ENCODE measurements around the gene EPS15. TPM values are rescaled to one million over a fixed set of nuclear protein-coding genes. Genes with fewer than 3 reads are reported as not detected.

The EPS15 gene
- total RNA-seq, 1 experiment from 2014 or later, result 48.7 TPM

GRCh38 chr1:51385776-51386175 lies 133.3 kb downstream of the EPS15 start:
- no peaks in the 10 kb centered on the region for H3K4me1 Mint-ChIP-seq (ENCODE audit: insufficient read depth, unreplicated experiment)
- CTCF ChIA-PET, result no interaction called here
- no peak for DNase-seq (ENCODE audit: unreplicated experiment)
- intact Hi-C loops (cut with micrococcal nuclease), result loop anchor here (1.0 kb wide), 1 partner anchor 11 kb away; no protein-coding TSS in a partner anchor
- H3K4me3 Mint-ChIP-seq (ENCODE audit: unreplicated experiment), result no peak overlapping the region
- no peak overlapping the region for H3K27ac Mint-ChIP-seq (ENCODE audit: low read depth, unreplicated experiment)
- no TSS peak for BruUV-seq (replicated peaks)
- no peak for TF ChIP-seq CTCF (IDR thresholded peaks at IDR 0.05; ENCODE audit: unreplicated experiment)
- no peaks in the 10 kb centered on the region for H3K27me3 Mint-ChIP-seq (ENCODE audit: insufficient read depth, unreplicated experiment)
- peaks cover 12% of the 10 kb centered on the region for H3K9me3 Mint-ChIP-seq (ENCODE audit: unreplicated experiment)
- POLR2A ChIA-PET, result interaction anchor here (1.0 kb wide), 1 partner anchor 13 kb away, joined by 3 read pairs; no protein-coding TSS in a partner anchor
- H3K36me3 Mint-ChIP-seq (ENCODE audit: insufficient read depth, unreplicated experiment), result peaks cover 41% of the 10 kb centered on the region

- intact Hi-C loops (cut with micrococcal nuclease), result no loop called here
- H3K27me3 Mint-ChIP-seq (ENCODE audit: insufficient read depth, unreplicated experiment), result no peaks in the 10 kb centered on the region
- peaks cover 12% of the 10 kb centered on the region for H3K9me3 Mint-ChIP-seq (ENCODE audit: unreplicated experiment)
- TF ChIP-seq CTCF (IDR thresholded peaks at IDR 0.05; ENCODE audit: unreplicated experiment), result no peak
- H3K36me3 Mint-ChIP-seq (ENCODE audit: insufficient read depth, unreplicated experiment), result peaks cover 58% of the 10 kb centered on the region
- POLR2A ChIA-PET, result no interaction called here
- BruUV-seq (replicated peaks), result no TSS peak
- no peak overlapping the region for H3K4me3 Mint-ChIP-seq (ENCODE audit: unreplicated experiment)
- H3K27ac Mint-ChIP-seq (ENCODE audit: low read depth, unreplicated experiment), result no peak overlapping the region
- CTCF ChIA-PET, result interaction anchor here (1.2 kb wide), 1 partner anchor 13 kb away, joined by 6 read pairs; no protein-coding TSS in a partner anchor
- H3K4me1 Mint-ChIP-seq (ENCODE audit: insufficient read depth, unreplicated experiment), result no peaks in the 10 kb centered on the region
- no peak for DNase-seq (ENCODE audit: unreplicated experiment)
Measured at GRCh38 chr1:51381964-51382363, 137.1 kb downstream of the EPS15 start.

DNA sequence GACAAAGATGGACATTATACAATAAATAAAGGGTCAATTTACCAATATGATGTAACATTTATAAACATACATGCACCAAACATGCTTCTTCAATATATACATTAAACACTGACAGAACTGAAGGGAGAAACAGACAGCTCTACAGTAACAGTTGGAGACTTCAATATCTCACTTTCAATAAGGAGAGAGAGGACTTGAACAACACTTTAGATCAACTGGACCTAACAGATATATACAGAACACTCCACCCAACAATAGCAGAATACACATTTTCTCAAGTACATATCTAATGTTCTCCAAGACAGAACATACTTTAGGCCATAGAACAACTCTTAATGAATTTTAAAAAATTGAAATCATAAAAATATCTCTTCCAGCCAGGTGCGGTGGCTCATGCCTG lies 138.1 kb downstream of the EPS15 start:
- ChIA-PET POLR2A (no interaction called here), CTCF (interaction anchor here (0.6 to 1.2 kb wide), 2 partner anchors 14 to 193 kb away, joined by 3 to 6 read pairs; no protein-coding TSS in a partner anchor)
- H3K36me3 Mint-ChIP-seq (ENCODE audit: insufficient read depth, unreplicated experiment), result peaks cover 52% of the 10 kb centered on the region
- intact Hi-C loops (cut with micrococcal nuclease), result no loop called here
- TF ChIP-seq CTCF (IDR thresholded peaks at IDR 0.05; ENCODE audit: unreplicated experiment), result no peak
- H3K27me3 Mint-ChIP-seq (ENCODE audit: insufficient read depth, unreplicated experiment), result no peaks in the 10 kb centered on the region
- DNase-seq (ENCODE audit: unreplicated experiment), result no peak
- H3K4me3 Mint-ChIP-seq (ENCODE audit: unreplicated experiment), result no peak overlapping the region
- peaks cover 5% of the 10 kb centered on the region for H3K9me3 Mint-ChIP-seq (ENCODE audit: unreplicated experiment)
- no peak overlapping the region for H3K27ac Mint-ChIP-seq (ENCODE audit: low read depth, unreplicated experiment)
- BruUV-seq (replicated peaks), result no TSS peak
- H3K4me1 Mint-ChIP-seq (ENCODE audit: insufficient read depth, unreplicated experiment), result no peaks in the 10 kb centered on the region

DNA sequence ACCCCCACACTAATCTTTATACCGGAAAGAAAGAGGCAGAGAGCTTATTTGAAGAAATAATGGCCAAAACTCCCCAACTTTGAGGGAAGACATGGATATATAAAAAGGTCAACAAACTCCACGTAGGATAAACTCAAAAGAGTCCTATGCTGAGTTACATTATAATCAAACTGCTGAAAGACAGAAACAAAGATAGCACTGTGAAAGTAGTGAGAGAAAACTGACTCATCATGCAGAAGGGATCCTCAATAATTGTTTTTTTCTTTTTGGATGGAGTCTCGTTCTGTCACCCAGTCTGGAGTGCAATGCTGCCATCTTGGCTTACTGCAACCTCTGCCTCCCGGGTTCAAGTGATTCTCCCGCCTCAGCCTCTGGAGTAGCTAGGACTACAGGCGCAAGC lies 140.2 kb downstream of the EPS15 start:
- CTCF ChIA-PET, result no interaction called here
- POLR2A ChIA-PET, result no interaction called here
- BruUV-seq (replicated peaks), result no TSS peak
- intact Hi-C loops (cut with micrococcal nuclease), result no loop called here
- Mint-ChIP-seq H3K9me3 (ENCODE audit: unreplicated experiment) (peaks cover 5% of the 10 kb centered on the region), H3K4me3 (ENCODE audit: unreplicated experiment) (no peak overlapping the region), H3K4me1 (ENCODE audit: insufficient read depth, unreplicated experiment) (no peaks in the 10 kb centered on the region), H3K36me3 (ENCODE audit: insufficient read depth, unreplicated experiment) (peaks cover 44% of the 10 kb centered on the region), H3K27ac (ENCODE audit: low read depth, unreplicated experiment) (no peak overlapping the region), H3K27me3 (ENCODE audit: insufficient read depth, unreplicated experiment) (no peaks in the 10 kb centered on the region)
- no peak for TF ChIP-seq CTCF (IDR thresholded peaks at IDR 0.05; ENCODE audit: unreplicated experiment)
- DNase-seq (ENCODE audit: unreplicated experiment), result no peak

Data from MCF 10A (cell line).